Brain microvascular endothelial cell (primary cell): ENCODE results near the gene DHRS1.
A peak's percentile ranks its signal among the peaks of the same experiment; 100 is the strongest.
"Not testable (repeated sequence)": the region's sequence is repeated elsewhere in the genome, so short reads cannot be mapped to it uniquely, and the experiment has no call there.

Experiments used
- DNase-seq: peaks from one replicate; pipeline ENCODE4 v3.0.0-alpha.2; 2020
- H3K27ac ChIP-seq: fragments of 250-450 bp; sonication (Bioruptor Pico); 2 replicates; pipeline ENCODE4 v1.5.1; 2020; ENCODE audit warnings: mild to moderate bottlenecking, moderate library complexity
- H3K27me3 ChIP-seq: fragments of 250-450 bp; sonication (Bioruptor Pico); replicated peaks from 2 replicates; pipeline ENCODE4 v1.5.1; 2020; ENCODE audit warnings: mild to moderate bottlenecking
- H3K36me3 ChIP-seq: fragments of 250-450 bp; sonication (Bioruptor Pico); replicated peaks from 2 replicates; pipeline ENCODE4 v1.5.1; 2020; ENCODE audit warnings: mild to moderate bottlenecking
- H3K4me3 ChIP-seq: 2 replicates; pipeline ENCODE4 v1.5.1; 2011; ENCODE audit warnings: low read depth, mild to moderate bottlenecking, control low read depth, low read length, moderate library complexity
- CTCF ChIP-seq: IDR thresholded peaks from 2 replicates; pipeline ENCODE4 v1.5.1; 2011; ENCODE audit warnings: low read depth, mild to moderate bottlenecking, moderate library complexity, low read length, control low read depth, inconsistent platforms; ENCODE audit errors: missing control alignments
- in situ Hi-C: cut with HindIII; loops from 2 replicates; pipeline ENCODE4 v1.10.0; 2017; ENCODE audit warnings: low sequenced_read_pairs, low pct_ligation_motif_present

The DHRS1 gene

DNA sequence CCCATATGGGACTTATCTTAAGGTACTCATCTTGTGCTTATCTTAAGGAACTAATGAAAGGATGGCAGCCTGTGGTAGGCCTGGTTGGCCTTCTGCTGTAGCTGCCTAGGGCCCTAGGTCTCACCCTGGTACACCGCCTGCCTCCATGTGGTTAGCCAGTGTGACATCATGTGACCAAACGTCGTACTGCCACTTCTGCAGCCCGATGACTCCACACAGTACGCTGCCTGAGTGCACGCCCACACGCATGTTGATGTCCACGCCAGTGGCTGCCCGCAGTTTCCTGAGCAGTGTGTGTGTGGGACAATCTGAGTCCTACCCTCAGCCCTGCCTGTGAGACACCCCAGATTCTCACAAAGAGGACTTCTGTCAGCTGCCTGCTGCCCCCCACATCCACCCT is 30.2 kb upstream of the DHRS1 start:
- in situ Hi-C loops: loop anchor here (10.0 kb wide), 1 partner anchor 105 kb away; no protein-coding TSS in a partner anchor
- no peak for TF ChIP-seq CTCF
- H3K4me3 ChIP-seq: no peak overlapping the region
- no peaks in the 10 kb centered on the region for H3K36me3 ChIP-seq
- no peak for DNase-seq
- H3K27ac ChIP-seq: no peak overlapping the region
- no peaks in the 10 kb centered on the region for H3K27me3 ChIP-seq

DNA sequence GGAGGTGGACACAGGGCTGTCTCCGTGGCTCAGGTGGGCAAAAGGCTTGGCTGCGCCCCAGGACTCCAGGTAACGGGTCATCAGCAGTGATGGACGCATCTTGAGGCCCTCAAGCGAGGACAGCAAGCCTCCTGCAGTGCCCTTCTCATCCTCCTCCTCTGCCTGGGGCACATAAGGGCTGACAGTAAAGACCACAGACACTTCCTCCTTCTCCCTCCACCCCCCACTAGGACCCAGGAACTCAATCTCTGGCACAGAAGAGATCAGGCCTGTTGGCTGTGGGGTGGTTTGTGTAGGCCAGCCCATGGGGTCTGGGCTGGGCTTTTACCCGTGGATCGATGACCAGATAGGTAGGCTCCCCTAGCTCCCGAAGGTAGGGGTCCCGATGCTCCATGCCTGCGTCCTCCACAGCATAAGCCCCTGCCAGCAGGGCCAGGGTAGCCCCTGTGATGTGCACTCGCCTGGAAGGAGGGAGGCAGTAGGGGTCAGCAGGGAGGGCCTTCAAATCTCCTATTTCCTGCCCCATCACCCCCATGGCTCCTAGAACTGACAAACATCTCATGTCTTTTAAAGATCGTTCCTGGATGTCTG is 29.6 kb upstream of the DHRS1 start:
- in situ Hi-C loops: no loop called here
- no peak for TF ChIP-seq CTCF
- Histone ChIP-seq H3K4me3 (no peak overlapping the region), H3K27me3 (no peaks in the 10 kb centered on the region), H3K27ac (no peak overlapping the region), H3K36me3 (no peaks in the 10 kb centered on the region)
- no peak for DNase-seq

GRCh38 chr14:24327914-24328313 is 28.3 kb upstream of the DHRS1 start:
- H3K4me3 ChIP-seq, H3K27me3 ChIP-seq, H3K36me3 ChIP-seq, in situ Hi-C loops, H3K27ac ChIP-seq: not testable (repeated sequence)
- TF ChIP-seq CTCF: peak; percentile 57
- peak; percentile 51 for DNase-seq

DNA sequence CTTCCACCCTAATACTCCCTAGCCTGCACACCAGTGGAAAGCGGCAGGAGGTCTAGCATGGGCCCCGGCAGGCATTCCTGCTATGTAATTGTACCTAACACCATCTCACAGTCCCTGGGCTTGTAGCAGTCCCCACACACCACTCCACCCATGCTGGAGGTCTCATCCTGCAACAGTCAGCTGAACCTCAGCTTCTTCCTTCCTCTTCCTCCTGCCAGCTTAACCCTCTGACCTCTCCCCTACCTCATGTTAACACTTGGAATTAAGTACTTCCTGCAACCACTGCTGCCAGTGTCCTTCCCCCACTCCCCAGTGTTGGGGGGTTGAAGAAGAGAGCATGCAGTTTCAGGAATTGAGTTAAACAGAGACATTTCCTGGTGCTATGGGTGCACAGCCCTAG is 27.7 kb upstream of the DHRS1 start:
- H3K27me3 ChIP-seq: no peaks in the 10 kb centered on the region
- DNase-seq: no peak
- H3K27ac ChIP-seq: no peak overlapping the region
- H3K4me3 ChIP-seq: no peak overlapping the region
- in situ Hi-C loops: no loop called here
- TF ChIP-seq CTCF: no peak
- no peaks in the 10 kb centered on the region for H3K36me3 ChIP-seq

DNA sequence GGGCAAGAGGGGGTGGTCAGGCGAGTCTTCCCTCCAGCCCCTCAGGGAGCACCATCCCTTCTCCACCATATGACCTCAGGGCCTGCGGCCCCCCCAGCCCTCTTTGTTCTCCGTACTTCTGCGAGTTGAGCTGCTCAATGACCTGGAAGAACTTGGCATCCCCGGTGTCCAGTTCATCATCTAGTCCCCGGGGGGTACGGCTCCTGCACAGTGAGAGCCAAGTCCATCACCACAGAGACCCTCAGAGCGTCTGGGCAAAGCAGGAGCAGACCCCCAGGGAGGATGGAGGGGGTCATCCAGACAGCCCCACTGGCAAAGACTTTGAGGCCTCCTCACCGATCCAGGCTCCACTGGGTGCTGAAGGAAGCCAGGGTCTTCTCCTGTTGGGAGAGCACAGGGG is 26.4 kb upstream of the DHRS1 start:
- in situ Hi-C loops: no loop called here
- H3K36me3 ChIP-seq: no peaks in the 10 kb centered on the region
- DNase-seq: no peak
- no peaks in the 10 kb centered on the region for H3K27me3 ChIP-seq
- TF ChIP-seq CTCF: no peak
- no peak overlapping the region for H3K4me3 ChIP-seq
- no peak overlapping the region for H3K27ac ChIP-seq

DNA sequence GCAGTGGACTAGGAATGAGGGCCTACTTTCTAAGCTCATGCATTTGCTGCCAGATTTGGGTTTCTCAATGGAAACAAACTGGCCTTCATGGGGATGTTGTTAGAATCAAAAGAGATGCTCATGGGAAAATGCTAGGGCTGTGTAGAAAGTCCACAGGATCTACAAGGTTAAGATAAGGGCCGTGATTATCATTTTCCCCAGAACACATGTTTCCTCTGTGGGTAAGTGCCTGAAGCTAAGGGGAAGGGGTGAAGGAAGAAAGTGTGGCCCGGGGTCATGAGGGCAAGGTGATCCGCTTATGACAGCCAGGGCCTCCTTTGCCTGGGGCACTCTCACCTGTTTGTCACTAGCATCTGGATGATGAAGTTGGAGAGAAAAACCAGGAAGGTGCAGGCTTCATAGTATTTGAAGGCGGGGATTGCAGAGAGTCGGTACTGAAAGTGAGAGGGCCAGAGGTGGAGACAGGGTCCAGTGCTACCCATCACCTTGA is 25.5 kb upstream of the DHRS1 start:
- Histone ChIP-seq H3K27me3 (no peaks in the 10 kb centered on the region), H3K36me3 (no peaks in the 10 kb centered on the region), H3K27ac (no peak overlapping the region), H3K4me3 (no peak overlapping the region)
- no peak for DNase-seq
- no peak for TF ChIP-seq CTCF
- in situ Hi-C loops: no loop called here
